Measurements from ENCODE around the gene KRT79. TPM values are rescaled to one million over a fixed set of nuclear protein-coding genes. Genes with fewer than 3 reads are reported as not detected.

Gene KRT79
- total and polyA plus RNA-seq, 9 of the 15 experiments (the other 6 are each of a cell fraction or from before 2014, with no cell fraction given), result 0.03 to 2.3 (median 0.23) TPM; not detected in 2

DNA sequence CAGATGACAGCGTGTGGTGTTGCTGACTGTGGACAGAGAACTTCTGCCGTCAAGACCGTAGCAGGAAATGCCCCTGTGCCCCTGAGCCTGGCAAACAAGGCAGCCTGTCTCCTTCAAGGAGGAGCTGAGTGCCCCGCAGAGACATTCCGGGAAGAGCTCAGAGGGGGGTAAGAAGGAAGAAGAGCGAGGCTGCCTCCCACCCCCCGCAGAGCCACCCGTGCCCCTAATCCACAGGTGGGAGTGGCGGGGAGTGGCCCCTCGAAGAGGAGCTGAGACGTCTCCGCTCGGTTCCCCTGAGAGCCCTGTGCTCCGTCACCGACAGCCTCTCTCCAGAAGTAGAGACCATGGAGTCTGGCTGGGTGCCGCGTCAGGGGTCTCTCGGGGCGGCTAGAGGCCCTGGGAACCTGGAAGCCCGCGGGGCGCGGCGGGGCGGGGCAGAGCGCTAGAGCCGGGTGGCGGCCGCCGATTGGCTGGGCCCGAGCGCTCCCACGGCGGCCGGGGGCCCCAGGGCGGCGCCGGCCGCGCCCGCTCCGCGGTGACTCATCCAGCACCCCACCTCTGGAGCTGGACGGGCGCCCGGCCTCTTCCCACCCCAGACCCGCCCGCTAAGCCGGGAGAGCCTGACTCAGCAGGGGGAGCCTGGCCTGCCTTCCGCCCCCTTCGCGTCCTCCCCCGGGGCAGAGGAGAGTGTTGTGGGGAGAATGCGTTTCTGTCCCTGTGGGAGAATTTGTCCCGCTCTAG lies 39.9 kb upstream of the KRT79 start (continued):
- TF ChIP-seq, protein P1, sequence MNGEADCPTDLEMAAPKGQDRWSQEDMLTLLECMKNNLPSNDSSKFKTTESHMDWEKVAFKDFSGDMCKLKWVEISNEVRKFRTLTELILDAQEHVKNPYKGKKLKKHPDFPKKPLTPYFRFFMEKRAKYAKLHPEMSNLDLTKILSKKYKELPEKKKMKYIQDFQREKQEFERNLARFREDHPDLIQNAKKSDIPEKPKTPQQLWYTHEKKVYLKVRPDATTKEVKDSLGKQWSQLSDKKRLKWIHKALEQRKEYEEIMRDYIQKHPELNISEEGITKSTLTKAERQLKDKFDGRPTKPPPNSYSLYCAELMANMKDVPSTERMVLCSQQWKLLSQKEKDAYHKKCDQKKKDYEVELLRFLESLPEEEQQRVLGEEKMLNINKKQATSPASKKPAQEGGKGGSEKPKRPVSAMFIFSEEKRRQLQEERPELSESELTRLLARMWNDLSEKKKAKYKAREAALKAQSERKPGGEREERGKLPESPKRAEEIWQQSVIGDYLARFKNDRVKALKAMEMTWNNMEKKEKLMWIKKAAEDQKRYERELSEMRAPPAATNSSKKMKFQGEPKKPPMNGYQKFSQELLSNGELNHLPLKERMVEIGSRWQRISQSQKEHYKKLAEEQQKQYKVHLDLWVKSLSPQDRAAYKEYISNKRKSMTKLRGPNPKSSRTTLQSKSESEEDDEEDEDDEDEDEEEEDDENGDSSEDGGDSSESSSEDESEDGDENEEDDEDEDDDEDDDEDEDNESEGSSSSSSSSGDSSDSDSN (IDR thresholded peaks at IDR 0.05; ENCODE audit: borderline replicate concordance in 1 of 2, low read depth in 2 of 2, low read length in 2 of 2), result peak; percentile 99 to 100
- no peak for TF ChIP-seq ZNF224 (CRISPR knock-in tag; IDR thresholded peaks at IDR 0.05)
- no peak for TF ChIP-seq HNRNPLL (IDR thresholded peaks at IDR 0.05; ENCODE audit: low read depth, low read length, poor library complexity, severe bottlenecking)
- TF ChIP-seq ATF1 (CRISPR knock-in tag; IDR thresholded peaks at IDR 0.05), result no peak
- TF ChIP-seq ATF1 (tag; IDR thresholded peaks at IDR 0.05), result 0 out of 2 replicates have a peak, but pooled peaks have one; percentile 21
- TF ChIP-seq ZNF445 (CRISPR knock-in tag; IDR thresholded peaks at IDR 0.05; ENCODE audit: low read depth), result no peak
- TF ChIP-seq, protein P2, sequence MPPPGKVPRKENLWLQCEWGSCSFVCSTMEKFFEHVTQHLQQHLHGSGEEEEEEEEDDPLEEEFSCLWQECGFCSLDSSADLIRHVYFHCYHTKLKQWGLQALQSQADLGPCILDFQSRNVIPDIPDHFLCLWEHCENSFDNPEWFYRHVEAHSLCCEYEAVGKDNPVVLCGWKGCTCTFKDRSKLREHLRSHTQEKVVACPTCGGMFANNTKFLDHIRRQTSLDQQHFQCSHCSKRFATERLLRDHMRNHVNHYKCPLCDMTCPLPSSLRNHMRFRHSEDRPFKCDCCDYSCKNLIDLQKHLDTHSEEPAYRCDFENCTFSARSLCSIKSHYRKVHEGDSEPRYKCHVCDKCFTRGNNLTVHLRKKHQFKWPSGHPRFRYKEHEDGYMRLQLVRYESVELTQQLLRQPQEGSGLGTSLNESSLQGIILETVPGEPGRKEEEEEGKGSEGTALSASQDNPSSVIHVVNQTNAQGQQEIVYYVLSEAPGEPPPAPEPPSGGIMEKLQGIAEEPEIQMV (tag; conservative IDR thresholded peaks at IDR 0.05; ENCODE audit: low read depth), result no peak
- no peak for TF ChIP-seq ZNF253 (CRISPR knock-in tag; conservative IDR thresholded peaks at IDR 0.05)
- no peak for TF ChIP-seq ZNF354B (CRISPR knock-in tag; IDR thresholded peaks at IDR 0.05)
- 0 out of 4 replicates have a peak, but pooled peaks of 1 of the 2 experiments have one; percentile 15 for TF ChIP-seq TBL1XR1 (IDR thresholded peaks at IDR 0.05; ENCODE audit: low read length in 2 of 2)
- 0 out of 4 replicates have a peak, but pooled peaks of 1 of the 2 experiments have one; percentile 52 for TF ChIP-seq FOXK2 (conservative IDR thresholded peaks at IDR 0.05 in 1 of 2, IDR thresholded peaks at IDR 0.05 in 1 of 2; ENCODE audit: low read depth in 2 of 2)
- TF ChIP-seq NFE2L1 (tag; IDR thresholded peaks at IDR 0.05; ENCODE audit: borderline replicate concordance, low read depth), result no peak
- TF ChIP-seq ZBTB8A (IDR thresholded peaks at IDR 0.05; ENCODE audit: partially characterized antibody), result no peak
- TF ChIP-seq, protein P3, sequence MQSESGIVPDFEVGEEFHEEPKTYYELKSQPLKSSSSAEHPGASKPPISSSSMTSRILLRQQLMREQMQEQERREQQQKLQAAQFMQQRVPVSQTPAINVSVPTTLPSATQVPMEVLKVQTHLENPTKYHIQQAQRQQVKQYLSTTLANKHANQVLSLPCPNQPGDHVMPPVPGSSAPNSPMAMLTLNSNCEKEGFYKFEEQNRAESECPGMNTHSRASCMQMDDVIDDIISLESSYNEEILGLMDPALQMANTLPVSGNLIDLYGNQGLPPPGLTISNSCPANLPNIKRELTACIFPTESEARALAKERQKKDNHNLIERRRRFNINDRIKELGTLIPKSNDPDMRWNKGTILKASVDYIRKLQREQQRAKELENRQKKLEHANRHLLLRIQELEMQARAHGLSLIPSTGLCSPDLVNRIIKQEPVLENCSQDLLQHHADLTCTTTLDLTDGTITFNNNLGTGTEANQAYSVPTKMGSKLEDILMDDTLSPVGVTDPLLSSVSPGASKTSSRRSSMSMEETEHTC (IDR thresholded peaks at IDR 0.05), result no peak
- no peak for TF ChIP-seq RFX1 (IDR thresholded peaks at IDR 0.05)
- TF ChIP-seq NFXL1 (CRISPR knock-in tag; IDR thresholded peaks at IDR 0.05), result no peak; the same call in 1 of the 2 replicates
- TF ChIP-seq SMARCA5 (IDR thresholded peaks at IDR 0.05), result no peak
- no peak for TF ChIP-seq SAFB2 (IDR thresholded peaks at IDR 0.05; ENCODE audit: borderline replicate concordance, low read depth, low read length, severe bottlenecking)
- peak; percentile 80; the same call in 1 of the 2 replicates for TF ChIP-seq NCOA1 (IDR thresholded peaks at IDR 0.05; ENCODE audit: low read depth)
- TF ChIP-seq ZNF384 (IDR thresholded peaks at IDR 0.05; ENCODE audit: low read depth, low read length), result no peak
- TF ChIP-seq ILK (tag; IDR thresholded peaks at IDR 0.05; ENCODE audit: borderline replicate concordance, low read depth), result no peak
- no peak for TF ChIP-seq FUS (optimal IDR thresholded peaks at IDR 0.05; ENCODE audit: low read depth, low read length)
- TF ChIP-seq SMAD2 (IDR thresholded peaks at IDR 0.05; ENCODE audit: low read depth, low read length), result no peak
- TF ChIP-seq FOXA3 (CRISPR knock-in tag; conservative IDR thresholded peaks at IDR 0.05 in 1 of 2, IDR thresholded peaks at IDR 0.05 in 1 of 2), result no peak

All from K562 (cell line).